HepG2 (cell line): ENCODE data around the gene RCHY1. TPM values are rescaled to one million over a fixed set of nuclear protein-coding genes. Genes with fewer than 3 reads are reported as not detected.

Experiments used
- ATAC-seq: fragments of 200-7000 bp; cut with Tn5 transposase; 3 replicates; pipeline ENCODE4 v1.9.1; 2020; ENCODE audit warnings: mild to moderate bottlenecking, moderate library complexity
- BruUV-seq: library from RNA; stranded (reverse); fragments of 400-500 nt; replicated peaks from 2 replicates; lab custom pipeline; 2021; lab: Mats Ljungman, UMichigan
- CTCF ChIA-PET: fragments of 300-600 bp; formaldehyde crosslinking; extraction: SDS; loops from one replicate; lab custom pipeline; 2021; ENCODE audit warnings: low total read pairs, inconsistent platforms, low intra/inter-chr PET ratio; lab: Yijun Ruan, JAX
- POLR2A ChIA-PET: fragments of 350-600 bp; sonication (Branson Sonifier 250); formaldehyde crosslinking; loops from one replicate; lab custom pipeline; 2020; ENCODE audit warnings: antibody characterized with exemption, inconsistent platforms; lab: Yijun Ruan, JAX
- DNase-seq: peaks from one replicate; pipeline ENCODE4 v3.0.0-alpha.2; 2015; ENCODE audit warnings: low spot score
- FAIRE-seq: peaks from 3 replicates; lab custom pipeline; 2011; peaks lifted over from hg19 to GRCh38; lab: Jason Lieb, UNC
- H2AFZ ChIP-seq: one replicate; pipeline ENCODE4 v1.6.1; 2011; ENCODE audit warnings: low read length, inconsistent platforms
- H3K27ac ChIP-seq: fragments of 300-600 bp; 3 replicates; pipeline ENCODE4 v1.8.0; 2011; ENCODE audit warnings: mixed run types, mild to moderate bottlenecking, mixed read lengths, low read length, inconsistent platforms; ENCODE audit not compliant: insufficient read depth; ENCODE audit errors: extremely low read length
- H3K27me3 ChIP-seq, 2 experiments: fragments of 200-600 bp in 1 of 2; 2 replicates in 1 of 2; 3 replicates in 1 of 2; pipeline versions ENCODE4 v1.6.0 to v1.8.0; 2011; ENCODE audit warnings: low read length in 2 of 2, mild to moderate bottlenecking in 2 of 2, moderate library complexity in 2 of 2, inconsistent platforms in 1 of 2; ENCODE audit not compliant: insufficient read depth in 2 of 2, control insufficient read depth in 1 of 2
- H3K36me3 ChIP-seq, 2 experiments: fragments of 200-600 bp in 1 of 2; replicated peaks in 1 of 2; 2 replicates in 1 of 2; 3 replicates in 1 of 2; pipeline versions ENCODE4 v1.5.1 to v1.8.0; 2011; ENCODE audit warnings: low read length in 2 of 2, inconsistent platforms in 1 of 2; ENCODE audit not compliant: insufficient read depth in 2 of 2, control insufficient read depth in 1 of 2
- H3K4me1 ChIP-seq: 2 replicates; pipeline ENCODE4 v1.5.1; 2012; ENCODE audit warnings: low read length, inconsistent platforms; ENCODE audit not compliant: insufficient read depth
- H3K4me2 ChIP-seq: 2 replicates; pipeline ENCODE4 v1.6.0; 2011; ENCODE audit warnings: low read depth, low read length, inconsistent platforms
- H3K4me3 ChIP-seq, 3 experiments: fragments of 200-600 bp in 1 of 3; sonication (generic), shearing (Covaris generic) in 1 of 3; replicated peaks in 1 of 3; 2 replicates each; pipeline ENCODE4 v1.5.1; 2011 to 2016; ENCODE audit warnings: low read length in 3 of 3, inconsistent platforms in 2 of 3, low read depth in 2 of 3, mild to moderate bottlenecking in 2 of 3, control low read depth in 1 of 3, mixed read lengths in 1 of 3; ENCODE audit not compliant: insufficient read depth in 1 of 3
- H3K79me2 ChIP-seq: one replicate; pipeline ENCODE4 v1.6.1; 2011; ENCODE audit warnings: low read length, inconsistent platforms; ENCODE audit not compliant: insufficient read depth
- H3K9ac ChIP-seq: 2 replicates; pipeline ENCODE4 v1.6.0; 2011; ENCODE audit warnings: mild to moderate bottlenecking, low read depth, low read length, inconsistent platforms; ENCODE audit not compliant: insufficient read depth
- H3K9me3 ChIP-seq: 2 replicates; pipeline ENCODE4 v1.5.1; 2012; ENCODE audit warnings: mild to moderate bottlenecking, low read length
- H4K20me1 ChIP-seq: 2 replicates; pipeline ENCODE4 v1.6.0; 2011; ENCODE audit warnings: inconsistent platforms, mild to moderate bottlenecking, low read length, moderate library complexity; ENCODE audit not compliant: insufficient read depth
- ATF1 ChIP-seq: IDR thresholded peaks from 2 replicates; pipeline ENCODE4 v1.6.1; 2016; ENCODE audit warnings: mild to moderate bottlenecking, control low read depth
- MAFK ChIP-seq, 2 experiments: IDR thresholded peaks in 1 of 2; conservative IDR thresholded peaks in 1 of 2; 2 replicates each; pipeline ENCODE4 v1.6.1; 2011; ENCODE audit warnings: improper control_type of control experiment in 2 of 2, low read length in 2 of 2
- MED13 ChIP-seq: sonication (generic); formaldehyde crosslinking; IDR thresholded peaks from 2 replicates; pipeline ENCODE4 v1.5.0; 2020; ENCODE audit warnings: missing genetic modification reagents
- NAIF1 ChIP-seq: sonication (generic); formaldehyde crosslinking; IDR thresholded peaks from 2 replicates; pipeline ENCODE4 v1.5.0; 2020; ENCODE audit warnings: mild to moderate bottlenecking, missing genetic modification reagents, borderline replicate concordance
- PCBP2 ChIP-seq: fragments of 200-400 bp; formaldehyde crosslinking; optimal IDR thresholded peaks from 2 replicates; pipeline ENCODE3; 2018; ENCODE audit warnings: low read length, low read depth; ENCODE audit not compliant: poor library complexity, severe bottlenecking
- ZBTB38 ChIP-seq: sonication (generic); formaldehyde crosslinking; IDR thresholded peaks from 2 replicates; pipeline ENCODE4 v1.5.1; 2020; ENCODE audit warnings: mild to moderate bottlenecking, missing genetic modification reagents
- ZNF232 ChIP-seq: sonication (generic); formaldehyde crosslinking; IDR thresholded peaks from 2 replicates; pipeline ENCODE4 v1.4.0; 2020; ENCODE audit warnings: missing genetic modification reagents, borderline replicate concordance
- ZNF44 ChIP-seq: sonication (generic); formaldehyde crosslinking; IDR thresholded peaks from 2 replicates; pipeline ENCODE4 v1.5.1; 2020; ENCODE audit warnings: mild to moderate bottlenecking, missing genetic modification reagents
- ZNF547 ChIP-seq: sonication (generic); formaldehyde crosslinking; IDR thresholded peaks from 2 replicates; pipeline ENCODE4 v1.5.1; 2020; ENCODE audit warnings: mild to moderate bottlenecking, missing genetic modification reagents
- ZNF615 ChIP-seq: sonication (generic); formaldehyde crosslinking; IDR thresholded peaks from 2 replicates; pipeline ENCODE4 v1.5.0; 2020; ENCODE audit warnings: mild to moderate bottlenecking, missing genetic modification reagents, borderline replicate concordance
- ZNF7 ChIP-seq: IDR thresholded peaks from 2 replicates; pipeline ENCODE4 v1.6.1; 2016; ENCODE audit warnings: missing biosample characterization, missing genetic modification reagents
- WGBS: methylation state at CpG from one replicate; pipeline ENCODE4 v1.1.6; 2017; ENCODE audit warnings: low lambda C conversion rate; 5-methylcytosine and 5-hydroxymethylcytosine counted together
- in situ Hi-C: cut with HindIII; loops from 2 replicates; pipeline ENCODE4 v1.10.0; 2017; ENCODE audit warnings: low pct_unique_long_range_greater_than_20kb; ENCODE audit not compliant: extremely low pct_ligation_motif_present
- intact Hi-C: fragments of 100-400 bp; cut with micrococcal nuclease; formaldehyde crosslinking; loops from one replicate; pipeline ENCODE4 v1.10.0; 2022; ENCODE audit not compliant: unreplicated experiment
- polyA plus RNA-seq, 8 experiments: library from polyadenylated mRNA; depleted of rRNA in 3 of 8; stranded (reverse) in 7 of 8; unstranded in 1 of 8; fragments of >200 nt; fragmentation: Illumina TruSeq in 4 of 8; extraction: Trizol in 4 of 8; gene quantifications; 2 replicates each; pipeline versions ENCODE4 v1.2.1 to v1.2.3, GENCODE V29; 2011 to 2016; ENCODE audit warnings: low read depth in 4 of 8, missing spikeins in 1 of 8, mixed read lengths in 1 of 8; ENCODE audit not compliant: insufficient read depth in 1 of 8
- total RNA-seq, 5 experiments: library from RNA; depleted of rRNA; stranded (reverse); fragments of >200 nt; fragmentation: Illumina TruSeq; extraction: Trizol; gene quantifications; 2 replicates each; pipeline ENCODE4 v1.2.3, GENCODE V29; 2016; ENCODE audit warnings: low read depth in 1 of 5
- TF ChIP-seq, protein P1 (sequence below): sonication (generic); formaldehyde crosslinking; IDR thresholded peaks from 2 replicates; pipeline ENCODE4 v1.8.1; 2023; ENCODE audit warnings: mild to moderate bottlenecking, missing genetic modification reagents
- TF ChIP-seq, protein P2 (sequence below): sonication (generic); formaldehyde crosslinking; IDR thresholded peaks from 2 replicates; pipeline ENCODE4 v1.5.0; 2020; ENCODE audit warnings: mild to moderate bottlenecking, missing genetic modification reagents
- TF ChIP-seq, protein P3 (sequence below): sonication (generic); formaldehyde crosslinking; IDR thresholded peaks from 2 replicates; pipeline ENCODE4 v1.5.1; 2020; ENCODE audit warnings: missing genetic modification reagents, mild to moderate bottlenecking, borderline replicate concordance
- TF ChIP-seq, protein P4 (sequence below): sonication (generic); formaldehyde crosslinking; IDR thresholded peaks from 2 replicates; pipeline ENCODE4; 2020; ENCODE audit warnings: missing genetic modification reagents, mild to moderate bottlenecking, borderline replicate concordance

Gene RCHY1
- total and polyA plus RNA-seq, 2 of the 13 experiments (the other 11 are each of a cell fraction or from before 2014, with no cell fraction given), result 19.9 to 30.5 TPM

DNA sequence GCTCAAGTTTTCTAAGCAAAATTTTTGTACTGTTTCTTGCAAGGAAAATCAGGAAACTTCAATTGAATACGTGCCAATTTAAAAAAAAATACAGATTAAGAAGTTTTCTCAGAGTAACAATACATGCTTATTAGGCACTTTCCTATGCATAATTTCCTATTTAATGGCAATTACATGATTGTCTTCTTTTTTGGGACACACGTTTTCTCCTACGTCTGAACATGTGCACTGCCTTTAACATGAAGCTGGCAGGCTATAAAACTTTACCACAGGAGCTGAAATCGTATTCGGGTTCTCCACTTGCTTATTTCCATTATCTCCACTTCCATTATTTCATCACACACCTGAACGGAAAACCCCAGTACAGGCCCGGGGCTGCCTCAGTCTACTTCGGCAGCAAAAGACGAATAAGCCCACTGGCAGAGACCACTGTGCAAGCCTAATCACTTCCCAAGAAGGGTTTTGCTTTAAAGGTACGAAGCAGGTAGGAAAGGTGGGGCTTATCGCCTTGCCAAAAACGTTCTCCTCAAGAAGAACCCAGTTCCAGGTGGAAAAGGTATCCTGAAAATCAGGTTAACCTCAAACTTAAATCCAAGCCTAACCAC, 575 bp downstream of the RCHY1 start:
- Histone ChIP-seq H3K9me3 (no peaks in the 10 kb centered on the region), H3K36me3 (peaks cover 2 to 11% of the 10 kb centered on the region in 2 experiments; a peak in 4 of 5 replicates), H2AFZ (peak overlapping the region; percentile 48), H3K27ac (peak overlapping the region; percentile 77), H3K9ac (peak overlapping the region; percentile 88), H3K27me3 (no peaks in the 10 kb centered on the region; a peak in 1 of 5 replicates), H3K4me2 (peak overlapping the region; percentile 85), H3K4me1 (peaks cover 52% of the 10 kb centered on the region), H3K79me2 (peaks cover 59% of the 10 kb centered on the region), H4K20me1 (no peaks in the 10 kb centered on the region), H3K4me3 (peak overlapping the region; percentile 81 to 98 (median 89))
- WGBS, result 1% methylated on average over 12 of the region's 12 CpGs
- intact Hi-C loops, result no loop called here
- no peak for DNase-seq
- no peak for FAIRE-seq
- in situ Hi-C loops, result no loop called here
- ChIA-PET POLR2A (interaction anchor here (1.1 to 2.8 kb wide), 7 partner anchors 8 to 211 kb away, joined by 3 to 19 read pairs (median 4); partner anchors contain the start of gene USO1), CTCF (no interaction called here)
- ATAC-seq, result no peak
- TSS peak; percentile 62 for BruUV-seq
- no peak for TF ChIP-seq ATF1
- TF ChIP-seq, protein P1, sequence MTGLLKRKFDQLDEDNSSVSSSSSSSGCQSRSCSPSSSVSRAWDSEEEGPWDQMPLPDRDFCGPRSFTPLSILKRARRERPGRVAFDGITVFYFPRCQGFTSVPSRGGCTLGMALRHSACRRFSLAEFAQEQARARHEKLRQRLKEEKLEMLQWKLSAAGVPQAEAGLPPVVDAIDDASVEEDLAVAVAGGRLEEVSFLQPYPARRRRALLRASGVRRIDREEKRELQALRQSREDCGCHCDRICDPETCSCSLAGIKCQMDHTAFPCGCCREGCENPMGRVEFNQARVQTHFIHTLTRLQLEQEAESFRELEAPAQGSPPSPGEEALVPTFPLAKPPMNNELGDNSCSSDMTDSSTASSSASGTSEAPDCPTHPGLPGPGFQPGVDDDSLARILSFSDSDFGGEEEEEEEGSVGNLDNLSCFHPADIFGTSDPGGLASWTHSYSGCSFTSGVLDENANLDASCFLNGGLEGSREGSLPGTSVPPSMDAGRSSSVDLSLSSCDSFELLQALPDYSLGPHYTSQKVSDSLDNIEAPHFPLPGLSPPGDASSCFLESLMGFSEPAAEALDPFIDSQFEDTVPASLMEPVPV (CRISPR knock-in tag), result no peak
- TF ChIP-seq, protein P2, sequence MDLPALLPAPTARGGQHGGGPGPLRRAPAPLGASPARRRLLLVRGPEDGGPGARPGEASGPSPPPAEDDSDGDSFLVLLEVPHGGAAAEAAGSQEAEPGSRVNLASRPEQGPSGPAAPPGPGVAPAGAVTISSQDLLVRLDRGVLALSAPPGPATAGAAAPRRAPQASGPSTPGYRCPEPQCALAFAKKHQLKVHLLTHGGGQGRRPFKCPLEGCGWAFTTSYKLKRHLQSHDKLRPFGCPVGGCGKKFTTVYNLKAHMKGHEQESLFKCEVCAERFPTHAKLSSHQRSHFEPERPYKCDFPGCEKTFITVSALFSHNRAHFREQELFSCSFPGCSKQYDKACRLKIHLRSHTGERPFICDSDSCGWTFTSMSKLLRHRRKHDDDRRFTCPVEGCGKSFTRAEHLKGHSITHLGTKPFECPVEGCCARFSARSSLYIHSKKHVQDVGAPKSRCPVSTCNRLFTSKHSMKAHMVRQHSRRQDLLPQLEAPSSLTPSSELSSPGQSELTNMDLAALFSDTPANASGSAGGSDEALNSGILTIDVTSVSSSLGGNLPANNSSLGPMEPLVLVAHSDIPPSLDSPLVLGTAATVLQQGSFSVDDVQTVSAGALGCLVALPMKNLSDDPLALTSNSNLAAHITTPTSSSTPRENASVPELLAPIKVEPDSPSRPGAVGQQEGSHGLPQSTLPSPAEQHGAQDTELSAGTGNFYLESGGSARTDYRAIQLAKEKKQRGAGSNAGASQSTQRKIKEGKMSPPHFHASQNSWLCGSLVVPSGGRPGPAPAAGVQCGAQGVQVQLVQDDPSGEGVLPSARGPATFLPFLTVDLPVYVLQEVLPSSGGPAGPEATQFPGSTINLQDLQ (CRISPR knock-in tag), result no peak
- TF ChIP-seq ZNF7, result no peak
- no peak for TF ChIP-seq ZNF44 (CRISPR knock-in tag)
- TF ChIP-seq ZBTB38 (CRISPR knock-in tag), result no peak
- TF ChIP-seq NAIF1 (CRISPR knock-in tag), result no peak
- TF ChIP-seq MED13 (CRISPR knock-in tag), result no peak
- TF ChIP-seq, protein P3, sequence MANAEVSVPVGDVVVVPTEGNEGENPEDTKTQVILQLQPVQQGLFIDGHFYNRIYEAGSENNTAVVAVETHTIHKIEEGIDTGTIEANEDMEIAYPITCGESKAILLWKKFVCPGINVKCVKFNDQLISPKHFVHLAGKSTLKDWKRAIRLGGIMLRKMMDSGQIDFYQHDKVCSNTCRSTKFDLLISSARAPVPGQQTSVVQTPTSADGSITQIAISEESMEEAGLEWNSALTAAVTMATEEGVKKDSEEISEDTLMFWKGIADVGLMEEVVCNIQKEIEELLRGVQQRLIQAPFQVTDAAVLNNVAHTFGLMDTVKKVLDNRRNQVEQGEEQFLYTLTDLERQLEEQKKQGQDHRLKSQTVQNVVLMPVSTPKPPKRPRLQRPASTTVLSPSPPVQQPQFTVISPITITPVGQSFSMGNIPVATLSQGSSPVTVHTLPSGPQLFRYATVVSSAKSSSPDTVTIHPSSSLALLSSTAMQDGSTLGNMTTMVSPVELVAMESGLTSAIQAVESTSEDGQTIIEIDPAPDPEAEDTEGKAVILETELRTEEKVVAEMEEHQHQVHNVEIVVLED (CRISPR knock-in tag), result no peak
- TF ChIP-seq ZNF615 (CRISPR knock-in tag), result no peak
- no peak for TF ChIP-seq ZNF232
- TF ChIP-seq, protein P4, sequence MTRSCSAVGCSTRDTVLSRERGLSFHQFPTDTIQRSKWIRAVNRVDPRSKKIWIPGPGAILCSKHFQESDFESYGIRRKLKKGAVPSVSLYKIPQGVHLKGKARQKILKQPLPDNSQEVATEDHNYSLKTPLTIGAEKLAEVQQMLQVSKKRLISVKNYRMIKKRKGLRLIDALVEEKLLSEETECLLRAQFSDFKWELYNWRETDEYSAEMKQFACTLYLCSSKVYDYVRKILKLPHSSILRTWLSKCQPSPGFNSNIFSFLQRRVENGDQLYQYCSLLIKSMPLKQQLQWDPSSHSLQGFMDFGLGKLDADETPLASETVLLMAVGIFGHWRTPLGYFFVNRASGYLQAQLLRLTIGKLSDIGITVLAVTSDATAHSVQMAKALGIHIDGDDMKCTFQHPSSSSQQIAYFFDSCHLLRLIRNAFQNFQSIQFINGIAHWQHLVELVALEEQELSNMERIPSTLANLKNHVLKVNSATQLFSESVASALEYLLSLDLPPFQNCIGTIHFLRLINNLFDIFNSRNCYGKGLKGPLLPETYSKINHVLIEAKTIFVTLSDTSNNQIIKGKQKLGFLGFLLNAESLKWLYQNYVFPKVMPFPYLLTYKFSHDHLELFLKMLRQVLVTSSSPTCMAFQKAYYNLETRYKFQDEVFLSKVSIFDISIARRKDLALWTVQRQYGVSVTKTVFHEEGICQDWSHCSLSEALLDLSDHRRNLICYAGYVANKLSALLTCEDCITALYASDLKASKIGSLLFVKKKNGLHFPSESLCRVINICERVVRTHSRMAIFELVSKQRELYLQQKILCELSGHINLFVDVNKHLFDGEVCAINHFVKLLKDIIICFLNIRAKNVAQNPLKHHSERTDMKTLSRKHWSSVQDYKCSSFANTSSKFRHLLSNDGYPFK (CRISPR knock-in tag), result no peak
- no peak for TF ChIP-seq PCBP2
- TF ChIP-seq MAFK (conservative IDR thresholded peaks at IDR 0.05 in 1 of 2, IDR thresholded peaks at IDR 0.05 in 1 of 2; ENCODE audit: low read length in 2 of 2), result peak in 1 of 2 experiments; percentile 17; a peak in 1 of 4 replicates
- no peak for TF ChIP-seq ZNF547 (CRISPR knock-in tag)
